VCaP (cell line): ENCODE data around the gene SIGMAR1.

ENCODE experiments used
- H3K27ac ChIP-seq: fragments of 450-650 bp; 2 replicates; pipeline ENCODE4 v1.5.1; 2017
- TF ChIP-seq, protein P1 (sequence below): fragments of 450-650 bp; conservative IDR thresholded peaks from 2 replicates; pipeline ENCODE4 v1.5.1; 2017; ENCODE audit warnings: mild to moderate bottlenecking, moderate library complexity

The SIGMAR1 gene

GRCh38 chr9:34615132-34615531 lies 22.5 kb downstream of the SIGMAR1 start:
- no peak overlapping the region for H3K27ac ChIP-seq
- TF ChIP-seq, protein P1, sequence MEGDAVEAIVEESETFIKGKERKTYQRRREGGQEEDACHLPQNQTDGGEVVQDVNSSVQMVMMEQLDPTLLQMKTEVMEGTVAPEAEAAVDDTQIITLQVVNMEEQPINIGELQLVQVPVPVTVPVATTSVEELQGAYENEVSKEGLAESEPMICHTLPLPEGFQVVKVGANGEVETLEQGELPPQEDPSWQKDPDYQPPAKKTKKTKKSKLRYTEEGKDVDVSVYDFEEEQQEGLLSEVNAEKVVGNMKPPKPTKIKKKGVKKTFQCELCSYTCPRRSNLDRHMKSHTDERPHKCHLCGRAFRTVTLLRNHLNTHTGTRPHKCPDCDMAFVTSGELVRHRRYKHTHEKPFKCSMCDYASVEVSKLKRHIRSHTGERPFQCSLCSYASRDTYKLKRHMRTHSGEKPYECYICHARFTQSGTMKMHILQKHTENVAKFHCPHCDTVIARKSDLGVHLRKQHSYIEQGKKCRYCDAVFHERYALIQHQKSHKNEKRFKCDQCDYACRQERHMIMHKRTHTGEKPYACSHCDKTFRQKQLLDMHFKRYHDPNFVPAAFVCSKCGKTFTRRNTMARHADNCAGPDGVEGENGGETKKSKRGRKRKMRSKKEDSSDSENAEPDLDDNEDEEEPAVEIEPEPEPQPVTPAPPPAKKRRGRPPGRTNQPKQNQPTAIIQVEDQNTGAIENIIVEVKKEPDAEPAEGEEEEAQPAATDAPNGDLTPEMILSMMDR, result no peak

DNA sequence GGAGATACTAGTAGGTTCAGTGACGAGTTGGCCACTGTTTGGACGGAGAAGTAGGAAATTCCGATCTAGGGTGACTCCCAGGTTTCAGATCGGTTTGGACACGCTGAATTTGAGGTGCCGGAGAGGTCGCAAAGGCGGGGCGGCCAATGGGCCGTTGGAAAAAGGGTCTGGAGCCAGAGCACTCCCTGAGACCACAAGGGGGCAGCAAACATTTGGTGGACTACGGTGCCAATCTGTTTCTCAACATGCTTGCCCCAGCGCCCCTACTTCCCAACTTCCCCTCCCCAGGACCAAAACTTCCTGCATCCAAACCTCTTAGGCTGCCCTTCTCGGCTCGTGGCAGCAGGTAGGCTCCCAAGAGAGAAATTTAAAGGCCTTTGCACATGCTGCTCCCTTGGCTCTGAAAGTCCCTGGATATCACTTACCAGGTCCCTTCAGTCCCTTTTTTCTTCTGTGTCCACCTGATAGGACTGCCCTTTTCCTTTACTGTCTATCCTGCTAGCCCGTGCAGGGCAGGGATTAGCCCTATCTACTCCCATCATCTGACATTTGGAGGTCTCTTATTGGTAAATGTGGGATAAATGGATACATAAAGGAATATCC lies 24.7 kb downstream of the SIGMAR1 start:
- H3K27ac ChIP-seq, result peak overlapping the region; percentile 93
- TF ChIP-seq, protein P1, result peak; percentile 94

DNA sequence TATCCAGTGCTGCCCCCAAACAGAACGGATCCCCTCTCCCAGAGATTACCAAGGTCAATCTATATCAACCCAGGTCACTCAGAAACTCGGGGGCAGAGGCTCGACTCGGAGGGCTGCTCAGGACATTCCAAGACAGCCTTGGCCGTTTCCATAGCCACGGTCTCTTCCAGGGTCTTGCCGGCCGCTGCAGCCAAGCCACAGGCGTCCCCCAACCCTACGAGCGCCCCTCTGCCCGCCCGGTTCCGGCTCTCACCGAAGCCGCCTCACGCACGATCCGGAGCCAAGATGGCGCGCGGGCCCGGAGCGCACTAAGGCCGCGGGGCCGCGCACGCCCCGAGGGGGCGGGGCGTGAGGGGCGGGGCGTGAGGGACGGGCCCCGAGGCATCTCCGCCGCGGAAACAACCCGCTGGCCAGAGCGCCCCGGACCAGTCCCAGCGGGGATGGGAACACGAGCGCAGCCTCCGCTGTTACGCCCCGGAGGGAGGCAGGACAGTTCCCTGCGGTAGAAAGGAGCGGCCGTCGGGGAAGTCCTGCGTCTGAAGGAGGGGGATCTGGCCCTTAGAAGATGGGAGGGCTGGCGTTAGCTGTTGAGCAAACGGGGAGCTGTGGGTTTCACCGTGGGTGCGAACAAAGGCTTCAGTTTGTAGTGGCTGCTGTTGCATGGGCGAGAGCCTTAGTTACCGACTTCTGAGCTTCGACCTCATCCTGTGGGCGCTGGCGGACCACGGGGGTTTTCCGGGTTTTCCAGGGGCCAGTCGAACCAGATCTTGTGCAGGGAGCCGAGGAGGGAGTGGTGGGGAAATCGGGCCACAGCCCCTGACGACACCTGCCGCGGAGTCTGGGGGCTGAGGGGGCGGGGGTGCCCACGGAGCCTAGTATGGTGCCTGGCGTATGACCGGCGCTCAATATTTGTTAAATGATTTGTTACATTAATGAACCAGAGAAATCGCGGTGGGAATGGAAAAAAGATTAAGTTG lies 25.5 kb downstream of the SIGMAR1 start, which contains the start of gene RPP25L:
TSS of gene RPP25L (minus strand) at position 287 of the 977 bp plus-strand sequence. CDS start 801 bp downstream, outside the sequence.
- H3K27ac ChIP-seq, result peak within 1 kb of the TSS; percentile 93
- TF ChIP-seq, protein P1, result no peak

- TF ChIP-seq, protein P1, result no peak
- H3K27ac ChIP-seq, result peak overlapping the region; percentile 93
Measured at GRCh38 chr9:34611251-34611810, 26.3 kb downstream of the SIGMAR1 start.

- TF ChIP-seq, protein P1, result no peak
- peak overlapping the region; percentile 93 for H3K27ac ChIP-seq
Measured at GRCh38 chr9:34610434-34611206, 27.0 kb downstream of the SIGMAR1 start.

GRCh38 chr9:34607331-34607730 lies 30.3 kb downstream of the SIGMAR1 start:
- TF ChIP-seq, protein P1, result no peak
- H3K27ac ChIP-seq, result no peak overlapping the region
